ENCODE measurements around the gene FAM240A.

The FAM240A gene

DNA sequence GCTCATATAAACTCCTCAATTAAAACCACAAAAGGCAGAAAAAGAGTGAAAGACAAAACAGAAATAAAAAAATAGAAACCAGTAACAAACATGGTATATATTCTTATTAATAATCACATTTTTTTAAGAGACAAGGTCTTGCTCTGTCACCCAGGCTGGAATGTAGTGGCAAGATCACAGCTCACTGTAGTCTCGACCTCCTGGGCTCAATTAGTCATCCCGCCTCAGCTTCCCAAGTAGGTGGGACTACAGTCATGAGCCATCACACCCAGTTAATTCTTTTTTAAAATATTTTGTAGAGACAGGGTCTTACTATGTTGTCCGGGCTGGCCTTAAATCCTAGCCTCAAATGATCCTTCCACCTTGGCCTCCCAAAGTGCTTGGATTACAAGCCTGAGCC, 37.1 kb downstream of the FAM240A start:
- in situ Hi-C loops (cut with MboI; ENCODE audit: low pct_unique_long_range_greater_than_20kb, low sequenced_read_pairs, unreplicated experiment) = no loop called here
- no peak for DNase-seq (ENCODE audit: low spot score)
- TF ChIP-seq, protein P1, sequence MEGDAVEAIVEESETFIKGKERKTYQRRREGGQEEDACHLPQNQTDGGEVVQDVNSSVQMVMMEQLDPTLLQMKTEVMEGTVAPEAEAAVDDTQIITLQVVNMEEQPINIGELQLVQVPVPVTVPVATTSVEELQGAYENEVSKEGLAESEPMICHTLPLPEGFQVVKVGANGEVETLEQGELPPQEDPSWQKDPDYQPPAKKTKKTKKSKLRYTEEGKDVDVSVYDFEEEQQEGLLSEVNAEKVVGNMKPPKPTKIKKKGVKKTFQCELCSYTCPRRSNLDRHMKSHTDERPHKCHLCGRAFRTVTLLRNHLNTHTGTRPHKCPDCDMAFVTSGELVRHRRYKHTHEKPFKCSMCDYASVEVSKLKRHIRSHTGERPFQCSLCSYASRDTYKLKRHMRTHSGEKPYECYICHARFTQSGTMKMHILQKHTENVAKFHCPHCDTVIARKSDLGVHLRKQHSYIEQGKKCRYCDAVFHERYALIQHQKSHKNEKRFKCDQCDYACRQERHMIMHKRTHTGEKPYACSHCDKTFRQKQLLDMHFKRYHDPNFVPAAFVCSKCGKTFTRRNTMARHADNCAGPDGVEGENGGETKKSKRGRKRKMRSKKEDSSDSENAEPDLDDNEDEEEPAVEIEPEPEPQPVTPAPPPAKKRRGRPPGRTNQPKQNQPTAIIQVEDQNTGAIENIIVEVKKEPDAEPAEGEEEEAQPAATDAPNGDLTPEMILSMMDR (IDR thresholded peaks at IDR 0.05; ENCODE audit: extremely low read depth, insufficient read depth, missing control alignments) = no peak

DNA sequence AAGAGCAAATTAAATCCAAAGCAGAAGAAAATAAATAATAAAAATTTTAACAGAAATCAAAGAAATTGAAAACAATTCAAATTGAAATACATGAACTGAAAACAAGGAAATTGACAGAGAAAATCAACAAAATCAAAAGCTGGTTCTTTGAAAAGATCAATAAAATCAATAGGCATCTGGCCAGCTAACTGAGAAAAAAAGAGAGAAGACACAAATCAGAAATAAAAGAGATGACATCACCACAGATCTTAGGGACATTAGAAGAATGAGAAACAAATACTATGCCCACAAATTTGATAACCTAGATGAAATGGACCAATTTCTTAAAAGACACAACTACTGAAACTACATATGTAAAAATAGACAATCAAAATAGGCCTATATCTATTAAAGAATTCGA, 38.8 kb downstream of the FAM240A start:
- DNase-seq (ENCODE audit: low spot score) = no peak
- in situ Hi-C loops (cut with MboI; ENCODE audit: low pct_unique_long_range_greater_than_20kb, low sequenced_read_pairs, unreplicated experiment) = no loop called here
- TF ChIP-seq, protein P1 (IDR thresholded peaks at IDR 0.05; ENCODE audit: extremely low read depth, insufficient read depth, missing control alignments) = no peak

DNA sequence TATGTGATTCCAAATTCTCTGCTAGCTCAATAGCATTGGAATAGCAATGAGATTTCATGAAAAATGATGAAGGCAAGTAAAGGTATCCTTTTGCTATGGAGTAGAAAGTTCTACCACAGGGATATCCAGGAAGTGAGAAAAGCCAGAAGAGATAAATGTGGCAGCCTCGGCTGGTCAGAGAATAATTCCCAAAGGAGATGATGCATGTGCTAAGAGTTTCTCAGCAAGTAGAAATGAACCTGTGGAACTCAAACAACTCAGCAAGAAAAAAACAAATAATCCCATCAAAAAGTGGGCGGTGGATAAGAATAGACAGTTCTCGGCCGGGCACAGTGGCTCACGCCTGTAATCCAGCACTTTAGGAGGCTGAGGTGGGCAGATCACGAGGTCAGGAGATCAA, 42.9 kb downstream of the FAM240A start:
- TF ChIP-seq, protein P1 (IDR thresholded peaks at IDR 0.05; ENCODE audit: extremely low read depth, insufficient read depth, missing control alignments) = no peak
- DNase-seq (ENCODE audit: low spot score) = no peak
- in situ Hi-C loops (cut with MboI; ENCODE audit: low pct_unique_long_range_greater_than_20kb, low sequenced_read_pairs, unreplicated experiment) = no loop called here

DNA sequence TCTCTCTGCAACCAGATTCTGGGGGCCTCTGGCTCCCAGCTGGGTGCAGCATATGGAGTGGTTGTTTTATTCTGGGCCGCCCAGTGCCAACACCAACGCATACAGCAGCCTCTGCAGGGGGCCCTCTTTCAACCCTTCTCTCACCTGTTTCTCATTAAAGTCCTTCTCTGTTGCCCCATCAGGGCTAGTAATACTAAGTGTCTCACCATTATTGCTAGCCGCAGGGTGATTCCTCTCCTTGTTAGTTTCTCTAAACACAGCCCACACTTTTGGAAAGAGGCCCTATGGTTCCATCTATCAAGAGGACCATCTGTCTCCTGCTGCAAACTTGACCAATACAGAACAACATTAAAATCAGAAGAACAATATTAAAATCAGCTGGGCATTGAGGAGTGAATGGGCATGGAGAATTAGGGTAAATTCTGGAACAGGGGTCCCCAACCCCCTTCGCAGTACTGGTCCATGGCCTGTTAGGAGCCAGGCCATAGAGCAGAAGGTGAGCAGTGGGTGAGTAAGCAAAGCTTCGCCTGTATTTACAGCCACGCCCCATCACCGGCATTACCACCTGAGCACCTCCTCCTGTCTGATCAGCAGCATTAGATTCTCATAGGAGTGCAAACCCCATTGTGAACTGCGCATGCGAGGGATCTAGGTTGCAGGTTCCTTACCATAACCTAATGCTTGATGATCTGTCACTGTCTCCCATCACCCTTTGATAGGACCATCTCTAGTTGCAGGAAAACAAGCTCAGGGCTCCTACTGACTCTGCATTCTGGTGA, 44.6 kb downstream of the FAM240A start:
- in situ Hi-C loops (cut with MboI; ENCODE audit: low pct_unique_long_range_greater_than_20kb, low sequenced_read_pairs, unreplicated experiment) = no loop called here
- DNase-seq (ENCODE audit: low spot score) = no peak
- TF ChIP-seq, protein P1 (IDR thresholded peaks at IDR 0.05; ENCODE audit: extremely low read depth, insufficient read depth, missing control alignments) = no peak

DNA sequence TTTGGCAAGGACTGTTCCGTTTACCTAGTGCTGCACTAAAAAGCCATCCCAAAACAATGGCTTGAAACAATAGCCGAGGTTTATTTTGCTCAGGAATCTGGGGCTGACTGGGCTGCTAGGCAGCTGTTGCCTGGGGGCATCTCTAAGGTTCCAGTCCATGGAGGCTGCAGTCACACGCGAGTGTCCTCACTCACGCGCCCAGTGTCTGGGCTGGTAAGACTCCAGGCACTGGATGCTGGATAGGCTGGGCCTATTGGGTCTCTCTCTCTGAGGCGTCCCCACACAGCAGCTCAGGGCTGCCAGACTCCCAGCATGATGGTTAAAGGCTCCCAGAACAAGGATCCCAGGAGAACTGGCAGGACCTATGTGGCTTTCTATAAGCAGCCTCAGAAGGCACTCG, 47.0 kb downstream of the FAM240A start:
- in situ Hi-C loops (cut with MboI; ENCODE audit: low pct_unique_long_range_greater_than_20kb, low sequenced_read_pairs, unreplicated experiment) = no loop called here
- TF ChIP-seq, protein P1 (IDR thresholded peaks at IDR 0.05; ENCODE audit: extremely low read depth, insufficient read depth, missing control alignments) = no peak
- DNase-seq (ENCODE audit: low spot score) = no peak

DNA sequence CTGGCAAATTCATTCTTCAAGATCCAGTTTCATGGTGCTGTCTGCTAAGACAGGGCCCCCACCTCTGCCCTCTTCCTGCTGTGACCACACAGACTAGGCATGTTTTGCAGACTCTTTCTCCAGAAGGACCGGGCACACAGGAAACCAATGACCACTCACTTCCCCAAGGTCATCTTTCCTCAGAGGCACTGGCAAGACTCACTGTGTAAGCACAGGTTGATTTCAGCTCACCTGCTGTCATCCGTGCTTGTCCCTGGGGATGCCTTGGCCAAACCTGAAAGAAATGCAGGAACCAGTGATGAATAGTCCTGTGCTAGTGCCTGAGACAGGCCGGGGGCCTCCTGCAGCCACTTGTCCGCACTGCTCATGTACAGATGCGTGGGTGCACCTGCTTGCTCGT, 47.7 kb downstream of the FAM240A start:
- no peak for DNase-seq (ENCODE audit: low spot score)
- in situ Hi-C loops (cut with MboI; ENCODE audit: low pct_unique_long_range_greater_than_20kb, low sequenced_read_pairs, unreplicated experiment) = no loop called here
- TF ChIP-seq, protein P1 (IDR thresholded peaks at IDR 0.05; ENCODE audit: extremely low read depth, insufficient read depth, missing control alignments) = no peak
